BJ (cell line): ENCODE data around the gene FANCC. TPM values are rescaled to one million over a fixed set of nuclear protein-coding genes. Genes with fewer than 3 reads are reported as not detected.

Experiments used
- CTCF ChIA-PET: fragments of 350-600 bp; formaldehyde crosslinking; extraction: SDS; loops from one replicate; lab custom pipeline; 2021; ENCODE audit warnings: antibody characterized with exemption, inconsistent platforms; lab: Yijun Ruan, JAX
- POLR2A ChIA-PET: fragments of 300-600 bp; sonication (Branson Sonifier 250); formaldehyde crosslinking; extraction: SDS; loops from one replicate; lab custom pipeline; 2021; ENCODE audit warnings: antibody characterized with exemption; lab: Charles Lee
- DNase-seq: peaks from one replicate; pipeline ENCODE4 v3.0.0-alpha.2; 2011; ENCODE audit warnings: low read depth
- H3K27me3 ChIP-seq: 2 replicates; pipeline ENCODE4 v1.6.0; 2011; ENCODE audit warnings: low read length; ENCODE audit not compliant: control insufficient read depth, insufficient read depth
- H3K36me3 ChIP-seq: 2 replicates; pipeline ENCODE4 v1.5.1; 2011; ENCODE audit warnings: low read length; ENCODE audit not compliant: control insufficient read depth, insufficient read depth
- H3K4me3 ChIP-seq: 2 replicates; pipeline ENCODE4 v1.5.1; 2011; ENCODE audit warnings: low read depth, mild to moderate bottlenecking, control low read depth, low read length
- polyA plus RNA-seq: library from polyadenylated mRNA; depleted of rRNA; stranded (reverse); fragments of >200 nt; gene quantifications from 2 replicates; pipeline ENCODE4 v1.2.3, GENCODE V29; 2011
- TF ChIP-seq, protein P1 (sequence below): IDR thresholded peaks from 2 replicates; pipeline ENCODE4 v1.5.1; 2011; ENCODE audit warnings: low read depth, mild to moderate bottlenecking, control low read depth, inconsistent platforms, low read length, moderate library complexity; ENCODE audit not compliant: insufficient read depth

Gene FANCC
- polyA plus RNA-seq, 1 experiment, result 6.1 TPM

- ChIA-PET CTCF (no interaction called here), POLR2A (no interaction called here)
- Histone ChIP-seq H3K36me3 (no peaks in the 10 kb centered on the region), H3K27me3 (no peaks in the 10 kb centered on the region), H3K4me3 (no peak overlapping the region)
- TF ChIP-seq, protein P1, sequence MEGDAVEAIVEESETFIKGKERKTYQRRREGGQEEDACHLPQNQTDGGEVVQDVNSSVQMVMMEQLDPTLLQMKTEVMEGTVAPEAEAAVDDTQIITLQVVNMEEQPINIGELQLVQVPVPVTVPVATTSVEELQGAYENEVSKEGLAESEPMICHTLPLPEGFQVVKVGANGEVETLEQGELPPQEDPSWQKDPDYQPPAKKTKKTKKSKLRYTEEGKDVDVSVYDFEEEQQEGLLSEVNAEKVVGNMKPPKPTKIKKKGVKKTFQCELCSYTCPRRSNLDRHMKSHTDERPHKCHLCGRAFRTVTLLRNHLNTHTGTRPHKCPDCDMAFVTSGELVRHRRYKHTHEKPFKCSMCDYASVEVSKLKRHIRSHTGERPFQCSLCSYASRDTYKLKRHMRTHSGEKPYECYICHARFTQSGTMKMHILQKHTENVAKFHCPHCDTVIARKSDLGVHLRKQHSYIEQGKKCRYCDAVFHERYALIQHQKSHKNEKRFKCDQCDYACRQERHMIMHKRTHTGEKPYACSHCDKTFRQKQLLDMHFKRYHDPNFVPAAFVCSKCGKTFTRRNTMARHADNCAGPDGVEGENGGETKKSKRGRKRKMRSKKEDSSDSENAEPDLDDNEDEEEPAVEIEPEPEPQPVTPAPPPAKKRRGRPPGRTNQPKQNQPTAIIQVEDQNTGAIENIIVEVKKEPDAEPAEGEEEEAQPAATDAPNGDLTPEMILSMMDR, result no peak
- DNase-seq, result no peak
Observed at GRCh38 chr9:95171596-95171995, 145.9 kb downstream of the FANCC start.

GRCh38 chr9:95171001-95171400 lies 146.5 kb downstream of the FANCC start:
- POLR2A ChIA-PET, result no interaction called here

DNA sequence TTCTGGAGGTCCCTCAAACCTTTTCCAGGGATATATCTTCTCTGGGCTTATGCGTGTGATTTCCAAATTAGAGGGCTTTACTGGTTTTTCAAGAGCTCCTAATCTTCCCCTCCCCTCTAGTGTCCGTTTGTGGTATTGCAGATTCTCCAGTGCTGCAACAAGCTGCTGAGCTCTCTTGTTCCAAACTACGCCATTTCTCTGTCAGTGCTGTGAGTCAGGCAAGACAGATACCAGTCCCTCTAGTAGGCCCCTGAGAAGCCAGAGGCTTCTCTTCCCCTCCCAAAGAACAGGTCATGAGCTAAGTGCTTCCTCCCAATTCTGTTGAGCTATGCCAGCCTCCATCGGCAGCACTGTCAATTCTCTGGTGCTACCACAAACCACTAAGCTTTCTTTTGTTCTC lies 149.5 kb downstream of the FANCC start:
- TF ChIP-seq, protein P1, result peak; percentile 91
- Histone ChIP-seq H3K4me3 (no peak overlapping the region), H3K36me3 (no peaks in the 10 kb centered on the region), H3K27me3 (no peaks in the 10 kb centered on the region)
- peak; percentile 50 for DNase-seq
- ChIA-PET POLR2A (no interaction called here), CTCF (interaction anchor here (0.5 to 2.2 kb wide), 26 partner anchors 8 to 734 kb away, joined by 3 to 22 read pairs (median 6); no protein-coding TSS in a partner anchor)

More at GRCh38 chr9:95171001-95171400, 146.5 kb downstream of the FANCC start:
- TF ChIP-seq, protein P1, result no peak
- Histone ChIP-seq H3K36me3 (no peaks in the 10 kb centered on the region), H3K27me3 (no peaks in the 10 kb centered on the region), H3K4me3 (no peak overlapping the region)
- no peak for DNase-seq
- CTCF ChIA-PET, result no interaction called here

GRCh38 chr9:95165004-95165403 lies 152.5 kb downstream of the FANCC start:
- Histone ChIP-seq H3K36me3 (no peaks in the 10 kb centered on the region), H3K4me3 (no peak overlapping the region), H3K27me3 (no peaks in the 10 kb centered on the region)
- ChIA-PET POLR2A (no interaction called here), CTCF (no interaction called here)
- DNase-seq, result no peak
- TF ChIP-seq, protein P1, result no peak

GRCh38 chr9:95157481-95158151 lies 159.9 kb downstream of the FANCC start:
- no peak overlapping the region for H3K4me3 ChIP-seq
- H3K36me3 ChIP-seq, result no peaks in the 10 kb centered on the region
- TF ChIP-seq, protein P1, result no peak
- no peaks in the 10 kb centered on the region for H3K27me3 ChIP-seq
- CTCF ChIA-PET, result interaction anchor here (0.5 to 3.2 kb wide), 5 partner anchors 10 to 26 kb away, joined by 3 to 14 read pairs (median 7); no protein-coding TSS in a partner anchor
- peak; percentile 67 for DNase-seq
- POLR2A ChIA-PET, result interaction anchor here (0.6 kb wide), 1 partner anchor 54 kb away, joined by 15 read pairs; no protein-coding TSS in a partner anchor
